Mesothelial cell of epicardium (in vitro differentiated cells): ENCODE results near the gene CUL2. TPM values are rescaled to one million over a fixed set of nuclear protein-coding genes. Genes with fewer than 3 reads are reported as not detected.

Experiments used
- DNase-seq, 2 experiments: peaks; one replicate each; pipeline ENCODE4 v3.0.0; 2021; ENCODE audit warnings: low spot score in 2 of 2; ENCODE audit not compliant: unreplicated experiment in 2 of 2
- H3K27ac Mint-ChIP-seq: 2 replicates; pipeline ENCODE4 v1.8.0; 2021; ENCODE audit warnings: mixed read lengths
- H3K27me3 Mint-ChIP-seq: 2 replicates; pipeline ENCODE4 v1.8.0; 2021; ENCODE audit warnings: low read depth, mixed read lengths
- H3K36me3 Mint-ChIP-seq: 2 replicates; pipeline ENCODE4 v1.8.0; 2021; ENCODE audit warnings: mixed read lengths
- H3K4me1 Mint-ChIP-seq: 2 replicates; pipeline ENCODE4 v1.8.0; 2021; ENCODE audit warnings: mixed read lengths
- H3K4me3 Mint-ChIP-seq: 2 replicates; pipeline ENCODE4 v1.8.0; 2021; ENCODE audit warnings: mild to moderate bottlenecking, moderate library complexity, mixed read lengths
- H3K9me3 Mint-ChIP-seq: 2 replicates; pipeline ENCODE4 v1.8.0; 2021; ENCODE audit warnings: mixed read lengths
- total RNA-seq: library from RNA; stranded (reverse); gene quantifications from 3 replicates; pipeline ENCODE4 v1.2.1, GENCODE V29; 2021
- TF ChIP-seq, protein P1 (sequence below): fragments of 200-600 bp; sonication (generic); IDR thresholded peaks from one replicate; pipeline ENCODE4 v1.5.0; 2021; ENCODE audit warnings: antibody characterized with exemption; ENCODE audit not compliant: unreplicated experiment

The CUL2 gene
- total RNA-seq, 1 donor from 2014 or later: 33.7 TPM

DNA sequence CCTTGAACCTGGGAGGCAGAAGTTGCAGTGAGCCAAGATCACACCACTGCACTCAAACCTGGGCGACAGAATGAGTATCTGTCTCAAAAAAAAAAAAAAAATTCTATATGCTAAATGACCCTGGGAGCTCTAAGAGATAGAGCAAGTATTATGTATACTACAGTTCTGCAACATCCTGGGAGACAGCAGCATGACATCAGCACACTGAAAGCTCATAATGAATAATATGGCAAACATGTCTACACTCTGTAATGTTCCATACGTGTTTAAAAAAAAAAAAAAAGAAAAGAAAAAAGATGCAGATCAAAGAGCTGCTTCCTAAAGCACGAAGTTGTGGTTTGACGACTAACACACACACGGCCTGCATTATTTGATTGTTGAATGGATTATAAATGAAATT is 72.5 kb downstream of the CUL2 start:
- Mint-ChIP-seq H3K36me3 (peaks cover 14% of the 10 kb centered on the region), H3K9me3 (no peaks in the 10 kb centered on the region), H3K27ac (no peak overlapping the region), H3K27me3 (no peaks in the 10 kb centered on the region), H3K4me1 (peaks cover 2% of the 10 kb centered on the region), H3K4me3 (no peak overlapping the region)
- DNase-seq: no peak
- TF ChIP-seq, protein P1, sequence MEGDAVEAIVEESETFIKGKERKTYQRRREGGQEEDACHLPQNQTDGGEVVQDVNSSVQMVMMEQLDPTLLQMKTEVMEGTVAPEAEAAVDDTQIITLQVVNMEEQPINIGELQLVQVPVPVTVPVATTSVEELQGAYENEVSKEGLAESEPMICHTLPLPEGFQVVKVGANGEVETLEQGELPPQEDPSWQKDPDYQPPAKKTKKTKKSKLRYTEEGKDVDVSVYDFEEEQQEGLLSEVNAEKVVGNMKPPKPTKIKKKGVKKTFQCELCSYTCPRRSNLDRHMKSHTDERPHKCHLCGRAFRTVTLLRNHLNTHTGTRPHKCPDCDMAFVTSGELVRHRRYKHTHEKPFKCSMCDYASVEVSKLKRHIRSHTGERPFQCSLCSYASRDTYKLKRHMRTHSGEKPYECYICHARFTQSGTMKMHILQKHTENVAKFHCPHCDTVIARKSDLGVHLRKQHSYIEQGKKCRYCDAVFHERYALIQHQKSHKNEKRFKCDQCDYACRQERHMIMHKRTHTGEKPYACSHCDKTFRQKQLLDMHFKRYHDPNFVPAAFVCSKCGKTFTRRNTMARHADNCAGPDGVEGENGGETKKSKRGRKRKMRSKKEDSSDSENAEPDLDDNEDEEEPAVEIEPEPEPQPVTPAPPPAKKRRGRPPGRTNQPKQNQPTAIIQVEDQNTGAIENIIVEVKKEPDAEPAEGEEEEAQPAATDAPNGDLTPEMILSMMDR: no peak

DNA sequence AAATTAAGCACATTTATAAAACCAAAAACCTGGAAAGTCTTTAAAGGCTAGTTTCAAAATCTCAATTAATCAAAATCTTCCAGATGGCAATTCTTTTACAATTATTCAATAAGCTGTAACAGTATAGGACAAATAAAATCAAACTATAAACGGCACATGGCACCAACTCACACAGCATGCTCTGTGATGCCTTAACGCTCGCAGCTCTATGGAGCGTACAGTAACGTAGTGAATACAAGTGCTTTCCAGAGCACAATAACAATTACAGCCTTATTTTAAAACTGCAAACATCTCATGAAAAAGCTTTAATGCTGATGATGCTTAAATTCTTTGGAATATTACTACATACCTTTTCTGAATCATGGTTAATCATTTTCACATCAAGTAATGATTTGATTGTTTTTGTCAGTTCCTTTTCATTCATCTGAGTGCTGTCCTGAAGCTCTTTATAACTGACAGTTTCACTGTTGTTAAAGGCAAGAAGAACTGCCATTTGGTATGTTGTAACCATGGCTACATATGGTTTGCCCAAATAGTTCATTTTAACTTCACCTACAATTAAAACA is 74.2 kb downstream of the CUL2 start:
- TF ChIP-seq, protein P1: no peak
- Mint-ChIP-seq H3K9me3 (no peaks in the 10 kb centered on the region), H3K4me3 (no peak overlapping the region), H3K36me3 (peaks cover 14% of the 10 kb centered on the region), H3K27ac (no peak overlapping the region), H3K27me3 (no peaks in the 10 kb centered on the region), H3K4me1 (peaks cover 4% of the 10 kb centered on the region)
- no peak for DNase-seq

DNA sequence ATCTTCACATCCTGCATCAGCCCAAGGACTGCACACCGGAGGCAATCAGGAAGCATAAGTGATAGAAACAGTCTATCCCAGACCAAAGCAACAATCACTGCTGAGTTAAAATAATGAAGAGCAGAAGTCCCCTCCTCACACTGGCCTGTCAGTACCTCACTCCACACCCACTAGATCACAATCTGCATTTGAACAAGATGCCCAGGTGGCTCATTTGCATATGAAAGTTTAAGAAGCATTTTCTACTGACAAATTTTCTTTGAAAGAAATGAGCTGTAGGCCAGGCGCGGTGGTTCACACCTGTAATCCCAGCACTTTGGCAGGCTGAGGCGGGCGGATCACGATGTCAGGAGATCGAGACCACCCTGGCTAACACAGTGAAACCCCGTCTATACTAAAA is 77.4 kb downstream of the CUL2 start:
- H3K9me3 Mint-ChIP-seq: no peaks in the 10 kb centered on the region
- H3K27me3 Mint-ChIP-seq: no peaks in the 10 kb centered on the region
- peaks cover 4% of the 10 kb centered on the region for H3K4me1 Mint-ChIP-seq
- H3K4me3 Mint-ChIP-seq: no peak overlapping the region
- no peak overlapping the region for H3K27ac Mint-ChIP-seq
- TF ChIP-seq, protein P1: no peak
- peaks cover 24% of the 10 kb centered on the region for H3K36me3 Mint-ChIP-seq
- no peak for DNase-seq

DNA sequence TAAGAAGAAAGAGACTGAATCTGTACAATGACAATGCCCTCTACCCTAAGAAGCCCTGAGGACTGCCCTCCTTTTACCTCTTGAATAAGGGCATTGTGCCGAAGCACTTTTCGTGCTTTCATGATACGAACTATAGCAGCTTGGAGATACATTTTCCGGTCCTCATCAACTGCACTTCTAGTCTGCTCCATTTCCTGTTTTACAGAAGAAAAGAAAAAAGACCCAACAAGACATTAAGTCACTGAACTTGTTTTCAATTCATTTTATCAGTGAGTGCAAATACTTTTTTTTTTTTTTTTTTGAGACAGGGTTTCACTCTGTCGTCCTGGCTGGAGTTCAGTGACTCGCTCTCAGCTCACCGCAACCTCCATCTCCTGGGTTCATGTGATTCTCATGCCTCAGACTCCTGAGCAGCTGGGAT is 78.4 kb downstream of the CUL2 start:
- Mint-ChIP-seq H3K4me1 (peaks cover 4% of the 10 kb centered on the region), H3K27me3 (no peaks in the 10 kb centered on the region), H3K4me3 (no peak overlapping the region), H3K36me3 (peaks cover 21% of the 10 kb centered on the region), H3K9me3 (no peaks in the 10 kb centered on the region), H3K27ac (peak overlapping the region; percentile 53)
- TF ChIP-seq, protein P1: no peak
- no peak for DNase-seq

DNA sequence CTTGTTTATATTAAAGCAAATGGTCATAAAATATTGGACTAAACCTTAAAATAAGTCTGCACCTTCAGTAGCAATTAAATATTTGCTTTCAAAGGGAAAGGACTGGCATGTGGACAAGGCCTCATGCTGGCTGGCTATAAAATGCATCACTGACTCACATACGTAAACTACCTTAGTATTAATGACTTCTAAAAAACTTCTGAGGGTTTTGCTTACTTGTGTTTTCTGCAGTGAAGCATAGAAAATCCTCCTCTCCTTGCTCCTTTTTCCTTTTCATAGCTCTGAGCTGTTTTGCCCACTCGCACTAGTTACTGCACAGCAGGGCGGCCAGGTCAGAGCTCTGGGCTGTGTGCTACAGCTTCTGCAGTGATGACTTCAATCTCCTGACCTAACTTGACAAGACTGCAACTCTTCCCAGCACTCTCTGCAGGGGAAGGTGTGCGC is 82.3 kb downstream of the CUL2 start:
- no peak overlapping the region for H3K27ac Mint-ChIP-seq

More for the DNA sequence above, 82.3 kb downstream of the CUL2 start:
- DNase-seq: no peak
- peaks cover 20% of the 10 kb centered on the region for H3K36me3 Mint-ChIP-seq
- TF ChIP-seq, protein P1: no peak
- no peak overlapping the region for H3K4me3 Mint-ChIP-seq
- H3K9me3 Mint-ChIP-seq: no peaks in the 10 kb centered on the region
- no peaks in the 10 kb centered on the region for H3K27me3 Mint-ChIP-seq
- H3K4me1 Mint-ChIP-seq: peaks cover 7% of the 10 kb centered on the region
